Activated CD4-positive, alpha-beta T cell treated with anti-CD3 and anti-CD28 coated beads, Interleukin-2, amount 50 U/mL, for 24 hours (primary cell): ENCODE measurements around the gene TAS2R10.
"Not testable (repeated sequence)": the region's sequence is repeated elsewhere in the genome, so short reads cannot be mapped to it uniquely, and the experiment has no call there.

Source experiments
- DNase-seq, 2 donors: peaks; one replicate each; pipeline ENCODE4 v3.0.0-alpha.2; 2020; ENCODE audit warnings: low read depth in 1 of 2, low spot score in 1 of 2

Gene TAS2R10

DNA sequence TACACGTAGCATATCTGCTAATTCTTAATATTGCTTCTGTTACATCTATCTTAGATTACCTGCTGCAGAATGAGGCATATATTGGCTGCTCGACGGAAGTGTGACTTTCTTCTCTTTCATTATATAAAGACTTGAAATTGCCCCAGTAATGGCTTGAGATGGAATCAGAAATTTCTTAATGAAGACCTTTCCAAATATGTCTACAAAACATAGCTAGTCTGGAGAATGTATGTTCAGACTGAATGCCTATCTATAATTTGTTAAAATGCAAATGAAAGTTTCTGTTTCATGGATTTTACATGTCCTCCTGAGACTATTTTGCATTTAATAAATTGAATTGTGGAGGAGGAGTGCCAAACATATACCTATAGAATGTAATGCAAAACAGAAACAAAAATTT is at the start of gene TAS2R10:
Gene TAS2R10, minus strand, starts transcription at position 101 of the 400 bp plus-strand sequence. Its CDS starts 89 bp downstream, at position 12.
- no peak for DNase-seq

- no peak for DNase-seq
Measured at GRCh38 chr12:10873378-10873777, 47.2 kb upstream of the TAS2R10 start.

DNA sequence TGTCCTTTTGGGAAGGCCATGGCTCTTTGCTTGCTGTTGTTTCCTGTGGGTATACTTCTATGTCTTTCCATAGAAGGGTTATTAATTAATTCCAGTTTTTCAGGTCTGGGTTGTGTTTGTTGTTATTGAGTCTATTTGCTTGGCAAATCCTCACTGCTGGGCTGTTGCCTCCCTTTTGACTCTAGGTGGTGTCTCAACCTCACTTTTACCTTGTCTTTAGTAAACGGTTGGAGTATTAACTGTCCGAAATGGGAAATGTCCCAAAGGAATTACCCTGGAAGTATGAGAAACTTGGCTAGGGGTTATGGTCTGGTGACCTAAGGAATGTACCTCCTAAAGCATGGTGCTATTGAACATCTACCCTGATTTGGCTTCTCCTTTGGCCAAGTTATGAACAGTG is 41.2 kb upstream of the TAS2R10 start:
- no peak for DNase-seq

- no peak for DNase-seq
Measured at GRCh38 chr12:10863512-10864218, 37.5 kb upstream of the TAS2R10 start.

DNA sequence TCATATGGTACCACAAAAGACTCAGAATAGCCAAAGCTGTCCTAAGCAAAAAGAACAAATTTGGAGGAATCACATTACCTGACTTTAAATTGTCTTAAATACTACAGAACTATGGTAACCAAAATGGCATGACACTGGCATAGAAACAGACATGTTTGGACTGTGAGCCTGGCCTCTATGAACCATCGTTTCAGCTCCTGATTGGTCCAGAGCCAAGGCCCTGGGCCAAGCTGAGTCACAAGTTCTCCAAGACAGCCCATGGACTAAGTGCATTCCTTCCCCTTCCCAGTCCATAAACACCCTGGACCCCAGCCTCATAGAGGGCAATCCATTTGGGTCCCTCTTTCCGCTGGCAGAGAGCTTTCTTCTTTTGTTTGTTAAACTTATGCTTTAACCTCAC is 35.2 kb upstream of the TAS2R10 start:
- DNase-seq, result no peak

DNA sequence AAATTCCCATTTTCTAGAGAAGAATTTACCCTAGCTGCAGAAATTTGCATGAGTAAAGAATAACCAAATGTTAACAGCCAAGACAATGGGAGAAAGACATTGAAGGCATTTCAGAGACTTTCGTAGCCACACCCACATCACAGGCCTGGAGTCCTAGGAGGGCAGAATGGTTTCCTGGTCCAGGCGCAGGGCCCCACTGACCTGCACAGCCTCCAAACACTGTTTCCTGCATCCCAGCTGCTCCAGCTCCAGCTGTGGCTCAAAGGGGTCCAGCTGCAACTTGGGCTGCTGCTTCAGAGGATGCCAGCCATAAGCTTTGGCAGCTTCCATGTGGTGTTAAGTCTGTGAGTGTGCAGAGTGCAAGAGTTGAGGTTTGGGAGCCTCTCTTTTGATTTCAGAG is 29.6 kb upstream of the TAS2R10 start:
- no peak for DNase-seq

DNA sequence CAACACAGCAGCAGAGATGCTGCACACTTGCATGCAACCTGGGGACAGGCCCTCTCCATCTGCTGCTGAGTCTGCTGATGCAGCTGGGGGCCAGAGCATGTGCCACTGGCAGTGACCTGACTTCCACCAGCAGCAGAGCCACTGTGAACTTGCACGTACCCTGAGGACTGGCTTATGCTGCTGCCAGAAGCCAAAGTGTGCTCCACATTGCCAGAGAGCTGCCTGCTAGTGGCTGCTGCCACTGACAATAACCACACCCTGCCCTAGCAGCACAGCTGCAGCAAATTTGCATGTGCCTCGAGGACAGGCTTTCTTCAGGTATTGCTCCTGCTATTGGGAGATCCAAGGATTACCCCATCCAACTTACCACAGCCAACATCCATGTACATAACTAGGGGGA is 27.6 kb upstream of the TAS2R10 start:
- DNase-seq, result no peak

DNA sequence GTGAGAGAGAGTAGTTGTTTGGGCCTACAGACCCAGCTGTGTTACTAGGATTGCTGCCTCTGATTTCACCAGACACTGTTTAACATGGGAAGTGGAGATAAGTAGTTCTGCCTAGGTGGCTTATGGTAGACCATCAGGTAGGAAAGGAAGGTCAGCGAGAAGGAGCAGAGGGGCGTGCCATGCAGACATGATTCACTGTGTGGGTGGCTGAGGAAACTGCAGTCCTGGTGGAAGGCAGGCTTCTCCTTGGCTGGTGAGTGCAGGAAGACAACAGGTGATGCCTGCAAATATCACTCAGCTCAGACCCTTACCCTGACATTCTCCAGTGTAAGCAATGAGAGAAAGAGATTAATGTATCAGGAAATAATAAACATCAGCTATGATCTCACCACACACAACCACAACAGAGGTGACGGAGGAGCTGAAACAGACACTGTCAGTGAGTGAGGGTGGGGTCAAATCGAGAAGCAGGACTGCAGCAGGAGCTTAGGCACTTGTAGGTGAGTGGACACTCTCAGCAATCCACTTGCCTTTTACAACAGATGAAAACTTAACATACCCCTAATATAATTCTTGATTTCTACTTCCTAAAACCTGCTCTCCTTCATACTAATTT is 25.2 kb upstream of the TAS2R10 start:
- no peak for DNase-seq

GRCh38 chr12:10849425-10849878 is 23.3 kb upstream of the TAS2R10 start, which contains the start of gene PRR4:
TSS of gene PRR4 (minus strand) at chr12:10849475. CDS start at chr12:10849437, 38 bp downstream.
- DNase-seq, result no peak

DNA sequence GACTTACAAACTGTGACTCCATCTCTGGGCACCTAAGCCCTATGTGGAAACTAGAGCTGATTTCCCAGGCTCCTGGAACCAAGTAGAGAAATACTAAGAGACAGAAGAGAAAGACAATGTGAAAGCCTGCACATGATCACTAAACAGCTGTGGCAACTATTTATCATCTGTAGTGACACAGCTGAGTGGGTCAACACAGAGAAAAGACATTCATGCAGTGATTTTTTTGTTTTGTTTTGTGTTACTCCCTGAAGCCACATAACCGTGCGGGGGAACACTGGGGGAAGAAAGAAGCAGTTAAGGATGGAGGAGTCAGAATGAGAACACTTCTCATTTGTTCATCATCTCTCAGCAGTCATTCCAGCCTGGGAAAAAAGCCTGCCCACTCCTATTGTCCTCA is 21.6 kb upstream of the TAS2R10 start:
- DNase-seq, result no peak

DNA sequence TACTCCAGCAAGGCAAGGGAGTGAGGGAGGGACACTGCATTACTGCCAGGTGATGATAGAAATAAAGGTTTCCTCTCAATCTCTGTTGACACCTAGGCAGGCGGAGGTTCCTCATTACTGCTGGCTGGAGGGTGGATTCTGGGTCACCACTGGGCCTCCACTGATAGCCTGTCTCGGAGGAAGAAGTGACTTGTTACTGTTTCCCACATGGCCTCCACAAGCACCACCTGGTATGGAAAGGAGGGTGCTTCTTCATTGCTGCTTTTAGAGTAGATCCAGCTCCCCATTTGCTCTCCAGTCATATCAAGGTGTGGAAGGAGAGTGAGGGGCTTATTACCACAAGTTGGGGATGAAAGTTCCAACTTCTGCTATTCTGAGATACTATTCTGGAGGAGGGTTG is 16.7 kb upstream of the TAS2R10 start:
- DNase-seq, result no peak

DNA sequence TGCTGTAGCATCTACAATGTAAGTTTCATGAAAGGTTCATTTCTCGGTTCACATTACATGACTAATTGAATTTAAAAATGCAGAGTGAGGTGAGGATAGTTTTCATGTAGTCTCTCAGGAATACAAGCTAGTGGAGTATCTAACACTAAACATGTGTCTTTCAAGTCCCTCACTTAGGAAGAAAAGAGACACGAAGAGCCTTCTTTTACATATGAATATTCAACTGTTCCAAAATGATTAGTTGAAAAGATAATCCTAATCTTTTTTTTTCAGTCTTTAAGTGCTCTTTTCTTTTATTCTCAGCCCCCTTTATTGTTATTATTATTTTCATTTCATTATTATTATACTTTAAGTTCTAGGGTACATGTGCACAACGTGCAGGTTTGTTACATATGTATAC is 12.3 kb upstream of the TAS2R10 start:
- DNase-seq, result no peak

- DNase-seq, result no peak
Measured at GRCh38 chr12:10829994-10830393, 3.8 kb upstream of the TAS2R10 start.

DNA sequence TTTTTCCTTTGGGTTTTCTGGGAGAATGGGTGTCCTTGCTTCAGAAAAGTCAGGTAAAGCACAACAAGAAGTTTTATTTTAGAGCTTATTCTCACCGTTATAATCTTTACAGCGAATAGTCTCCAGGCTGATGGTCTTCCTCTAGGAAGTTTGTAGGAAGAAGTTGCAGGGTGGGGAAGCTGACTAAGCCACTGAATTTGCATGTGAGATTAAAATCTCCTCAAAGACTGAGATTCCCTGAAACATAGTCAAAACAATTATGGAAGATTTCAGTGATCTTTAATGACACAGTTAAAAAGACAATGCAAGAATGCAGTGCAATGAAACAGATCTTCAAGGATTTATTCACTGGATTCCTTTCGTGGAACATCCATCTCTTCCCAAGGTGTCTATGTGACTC is 1.2 kb downstream of the TAS2R10 start:
- no peak for DNase-seq

DNA sequence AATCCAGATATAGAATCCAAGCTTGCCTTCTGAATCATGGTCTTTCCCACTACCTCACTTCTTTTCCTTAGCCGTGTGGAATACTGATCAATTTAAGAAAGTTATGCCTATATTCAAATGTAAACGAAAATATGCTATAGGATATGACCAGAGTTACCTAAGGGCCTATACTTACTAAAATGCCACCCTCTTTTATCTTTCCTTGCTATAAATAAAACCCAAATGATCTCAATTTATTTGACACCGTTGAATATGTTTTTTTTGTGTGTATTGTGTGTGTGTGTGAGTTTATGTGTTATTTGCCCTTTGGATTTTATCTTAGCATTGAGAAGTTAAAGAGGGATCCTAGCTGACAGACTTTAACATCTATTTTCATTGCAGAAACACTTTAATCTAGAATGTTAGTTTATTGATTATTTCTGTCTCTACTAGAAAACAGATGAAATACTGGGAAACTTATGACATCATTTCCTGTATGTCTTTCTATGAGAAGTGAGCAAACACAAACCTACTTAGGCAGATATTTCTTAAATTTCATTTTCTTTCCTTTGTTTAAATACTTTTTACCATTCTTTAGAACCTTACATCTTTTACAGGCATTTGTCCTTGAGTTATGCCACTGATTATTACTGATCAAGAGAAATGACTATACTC is 14.1 kb downstream of the TAS2R10 start:
- DNase-seq, result no peak

DNA sequence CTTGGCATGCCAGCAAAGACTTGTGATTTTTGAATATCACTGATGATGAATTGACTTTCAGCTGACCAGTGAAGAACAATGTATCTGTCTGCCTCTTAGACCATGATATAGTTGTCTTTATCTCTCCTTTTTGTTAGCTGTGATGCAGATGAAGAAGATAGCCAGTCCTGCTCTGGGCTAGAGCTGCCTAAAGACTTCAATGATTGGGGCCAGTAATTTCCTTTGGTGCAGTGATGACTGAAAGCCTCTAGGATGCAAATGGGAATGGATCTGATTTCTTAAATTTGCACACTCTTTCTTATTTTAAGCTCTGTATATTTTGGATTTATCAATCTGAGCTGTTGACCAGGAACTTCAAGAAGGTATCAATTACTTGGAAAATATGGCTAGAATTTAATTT is 16.1 kb downstream of the TAS2R10 start, which contains the start of gene TAS2R9:
Gene TAS2R9, minus strand, starts transcription at position 101 of the 400 bp plus-strand sequence. Its CDS starts 93 bp downstream, at position 8.
- DNase-seq, result no peak

- DNase-seq, result no peak
Measured at GRCh38 chr12:10807186-10807585, 19.0 kb downstream of the TAS2R10 start, which contains the start of gene TAS2R8. TSS of gene TAS2R8 (minus strand) at chr12:10807286. CDS start at chr12:10806980, 306 bp downstream.

DNA sequence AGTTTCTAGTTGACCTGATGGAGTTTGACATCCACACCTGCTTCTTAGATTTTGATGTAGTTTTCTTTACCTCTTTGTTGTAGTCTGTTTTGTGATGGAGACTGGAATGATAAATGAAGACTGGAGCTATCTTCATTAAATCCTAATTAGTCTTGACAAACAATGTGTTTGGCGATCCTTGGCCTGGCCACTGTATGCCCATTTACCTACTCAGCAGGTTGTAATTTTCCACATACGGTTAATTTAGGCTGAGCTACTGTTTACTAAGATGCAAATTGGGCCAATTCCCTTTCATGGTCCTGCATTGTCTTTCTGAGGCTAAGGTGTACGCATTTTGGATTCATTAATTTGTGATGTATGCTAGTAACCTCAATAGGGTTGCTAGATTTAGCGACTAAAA is 23.6 kb downstream of the TAS2R10 start, which contains the start of gene TAS2R7:
Gene TAS2R7, minus strand, starts transcription at position 41 of the 400 bp plus-strand sequence. CDS start 57 bp downstream, outside the sequence.
- no peak for DNase-seq

GRCh38 chr12:10801741-10802140 is 24.4 kb downstream of the TAS2R10 start:
- DNase-seq, result no peak

GRCh38 chr12:10794222-10794621 is 31.9 kb downstream of the TAS2R10 start:
- DNase-seq, result no peak

DNA sequence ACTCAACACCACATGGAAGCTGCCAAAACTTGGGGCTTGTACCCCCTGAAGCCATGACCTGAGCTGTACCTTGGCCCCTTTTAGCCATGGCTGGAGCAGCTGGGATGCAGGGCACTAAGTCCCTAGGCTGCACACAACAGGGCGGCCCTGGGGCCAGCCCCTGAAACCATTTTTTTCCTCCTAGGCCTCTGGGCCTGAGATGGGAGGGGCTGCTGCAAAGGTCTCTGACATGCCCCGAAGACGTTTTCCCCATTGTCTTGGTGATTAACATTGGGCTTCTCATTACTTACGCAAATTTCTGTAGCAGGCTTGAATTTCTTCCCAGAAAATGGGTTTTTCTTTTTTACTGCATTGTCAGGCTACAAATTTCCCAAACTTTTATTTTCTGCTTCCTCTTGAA is 34.4 kb downstream of the TAS2R10 start:
- not testable (repeated sequence) for DNase-seq

- no peak for DNase-seq
Measured at GRCh38 chr12:10783252-10783651, 42.9 kb downstream of the TAS2R10 start.
